Measurements from ENCODE around the gene PTPN7.

The PTPN7 gene

GRCh38 chr1:202160377-202160940, at the start of gene PTPN7:
Gene PTPN7 (minus strand): TSS chr1:202160602. CDS start chr1:202159402, 1,200 bp downstream.
- DNase-seq (ENCODE audit: low read depth): peak; percentile 16
- no peak for TF ChIP-seq CTCF (IDR thresholded peaks at IDR 0.05; ENCODE audit: insufficient read depth, low read depth, low read length, missing control alignments)
- H3K4me3 ChIP-seq (ENCODE audit: low read length): no peak within 1 kb of the TSS

- no peak overlapping the region for H3K4me3 ChIP-seq (ENCODE audit: low read length)
- no peak for DNase-seq (ENCODE audit: low read depth)
- TF ChIP-seq CTCF (IDR thresholded peaks at IDR 0.05; ENCODE audit: insufficient read depth, low read depth, low read length, missing control alignments): no peak
Measured at GRCh38 chr1:202208351-202208857, 48.0 kb upstream of the PTPN7 start.

GRCh38 chr1:202207292-202207691, 46.9 kb upstream of the PTPN7 start:
- no peak for TF ChIP-seq CTCF (IDR thresholded peaks at IDR 0.05; ENCODE audit: insufficient read depth, low read depth, low read length, missing control alignments)
- peak; percentile 31 for DNase-seq (ENCODE audit: low read depth)
- no peak overlapping the region for H3K4me3 ChIP-seq (ENCODE audit: low read length)

GRCh38 chr1:202205523-202206190, 45.3 kb upstream of the PTPN7 start:
- no peak overlapping the region for H3K4me3 ChIP-seq (ENCODE audit: low read length)
- TF ChIP-seq CTCF (IDR thresholded peaks at IDR 0.05; ENCODE audit: insufficient read depth, low read depth, low read length, missing control alignments): peak; percentile 38
- no peak for DNase-seq (ENCODE audit: low read depth)

GRCh38 chr1:202204065-202204464, 43.7 kb upstream of the PTPN7 start:
- no peak overlapping the region for H3K4me3 ChIP-seq (ENCODE audit: low read length)
- no peak for DNase-seq (ENCODE audit: low read depth)
- no peak for TF ChIP-seq CTCF (IDR thresholded peaks at IDR 0.05; ENCODE audit: insufficient read depth, low read depth, low read length, missing control alignments)

GRCh38 chr1:202203238-202204039, 43.0 kb upstream of the PTPN7 start:
- no peak for DNase-seq (ENCODE audit: low read depth)
- TF ChIP-seq CTCF (IDR thresholded peaks at IDR 0.05; ENCODE audit: insufficient read depth, low read depth, low read length, missing control alignments): no peak

More at GRCh38 chr1:202203238-202204039, 43.0 kb upstream of the PTPN7 start:
- H3K4me3 ChIP-seq (ENCODE audit: low read length): no peak overlapping the region

All from epithelial cell of esophagus (primary cell).